HTR-8/SVneo (cell line): ENCODE measurements around the gene PAX7.
A peak's percentile ranks its signal among the peaks of the same experiment; 100 is the strongest.

Source experiments
- DNase-seq: peaks from one replicate; pipeline ENCODE4 v3.0.0; 2011; ENCODE audit warnings: low spot score, mixed read lengths; ENCODE audit not compliant: insufficient read length
- FAIRE-seq: peaks from 2 replicates; lab custom pipeline; 2011; peaks lifted over from hg19 to GRCh38; lab: Jason Lieb, UNC

PAX7 gene

DNA sequence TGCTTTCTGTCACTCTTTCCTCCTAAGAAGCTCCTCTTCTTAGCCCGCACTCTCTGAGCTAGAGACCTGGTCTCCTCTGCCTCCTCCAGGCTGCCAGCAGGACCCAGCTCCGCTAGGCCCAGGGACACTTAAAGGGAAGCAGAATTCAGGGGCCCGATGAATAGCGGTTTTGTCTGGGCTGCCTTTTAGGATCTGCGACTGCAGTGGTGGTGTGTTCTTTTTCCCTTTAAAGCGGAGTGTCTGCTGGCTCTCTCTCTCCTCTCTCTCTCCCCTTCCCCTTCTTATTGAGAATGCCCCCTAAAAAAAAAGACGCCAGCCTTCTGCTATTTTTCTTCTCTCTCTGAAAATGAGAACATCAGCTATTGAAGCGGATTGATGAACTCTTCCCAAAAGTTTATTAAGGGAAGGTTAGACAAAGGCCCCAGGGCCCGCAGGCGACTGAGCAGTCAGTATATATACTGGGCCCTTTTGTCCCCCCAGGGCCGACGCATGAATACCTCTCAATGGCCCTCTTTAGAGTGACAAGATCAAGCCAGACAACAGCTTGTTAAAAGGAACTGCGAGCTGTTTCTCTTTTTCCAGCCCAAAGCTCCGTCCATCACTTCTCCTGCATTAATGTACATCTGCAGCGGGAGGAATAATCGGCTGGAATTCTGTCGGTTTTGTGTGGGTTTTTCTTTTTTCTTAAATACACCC, 27.0 kb downstream of the PAX7 start:
- DNase-seq = no peak

DNA sequence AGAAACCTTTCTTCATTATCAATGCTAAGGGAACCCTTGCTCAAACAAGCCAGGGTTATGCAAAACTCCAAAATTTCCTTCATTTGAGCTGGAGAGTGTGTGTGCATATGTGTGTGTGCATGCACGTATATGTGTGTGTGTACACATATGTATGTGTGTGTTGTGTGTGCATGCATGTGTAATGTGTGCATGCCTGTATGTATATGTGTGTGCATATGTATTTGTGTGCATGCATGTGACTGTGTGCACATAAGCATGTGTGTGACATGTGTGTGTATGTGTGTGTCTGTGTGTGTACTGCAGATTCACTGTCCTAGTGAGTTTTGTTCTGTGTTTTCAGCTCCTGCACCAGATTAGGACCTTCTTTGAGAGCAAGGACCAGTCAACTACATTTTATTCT, 28.2 kb downstream of the PAX7 start:
- no peak for DNase-seq
- FAIRE-seq = peak; percentile 62

More for the DNA sequence above, 27.0 kb downstream of the PAX7 start:
- no peak for FAIRE-seq

DNA sequence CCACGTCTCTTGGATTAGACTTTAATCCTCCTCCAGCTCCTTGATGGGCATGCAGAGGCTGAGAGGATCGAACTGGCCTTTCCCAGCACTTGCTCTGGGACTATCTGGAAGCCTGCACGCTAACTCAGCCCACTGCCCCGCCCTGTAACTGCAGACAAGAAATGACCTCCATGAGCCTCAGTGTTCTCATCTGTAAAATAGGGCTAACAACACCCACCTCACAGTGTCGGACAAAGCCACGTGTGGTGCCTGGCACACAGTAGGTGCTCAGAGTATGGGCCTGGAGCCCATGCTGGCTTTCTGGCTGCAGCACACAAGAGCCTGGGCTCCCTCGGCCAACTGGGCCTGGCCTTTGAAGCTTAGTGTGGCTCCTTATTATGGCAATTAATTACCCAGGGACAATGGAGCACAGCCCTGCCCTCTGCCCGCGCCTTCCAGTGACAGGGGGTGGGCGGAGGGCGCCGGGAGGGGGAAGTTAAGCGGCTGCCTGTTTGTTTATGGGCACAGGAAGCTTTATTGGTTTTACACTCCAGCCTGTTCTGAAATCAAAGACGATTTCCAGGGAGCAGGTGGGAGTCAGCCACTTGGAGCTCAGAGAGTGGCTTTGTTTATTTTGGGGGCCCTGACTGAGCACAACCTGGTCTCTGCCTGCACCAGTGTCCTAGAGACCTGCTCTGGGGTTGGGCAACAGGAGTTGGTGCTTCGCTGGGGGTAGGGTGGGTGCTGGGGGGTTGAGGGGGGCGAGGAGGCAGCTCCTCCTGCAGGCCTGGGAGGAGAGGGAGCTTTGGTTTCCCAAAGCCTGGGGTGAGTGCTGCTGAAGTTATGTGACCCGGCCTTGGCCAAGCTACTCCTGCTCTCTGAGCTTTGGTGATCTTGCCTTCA, 31.0 kb downstream of the PAX7 start:
- FAIRE-seq = no peak
- no peak for DNase-seq

DNA sequence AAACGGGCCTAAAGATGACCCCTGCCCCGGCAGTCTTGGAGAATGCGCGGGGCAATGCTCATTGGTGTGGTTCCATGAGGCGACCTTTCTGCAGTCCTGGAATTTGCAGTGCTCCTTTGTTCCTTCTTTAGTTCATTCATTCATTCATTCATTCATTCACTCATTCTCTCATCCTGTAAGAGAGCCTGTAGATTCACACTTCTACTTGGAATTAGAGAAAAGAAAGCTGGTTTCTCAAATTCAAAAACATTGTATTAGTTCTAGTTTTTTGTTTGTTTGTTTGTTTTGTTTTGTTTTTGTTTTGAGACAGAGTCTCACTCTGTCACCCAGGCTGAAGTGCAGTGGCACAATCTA, 31.6 kb downstream of the PAX7 start:
- FAIRE-seq (no peak), DNase-seq (no peak)

DNA sequence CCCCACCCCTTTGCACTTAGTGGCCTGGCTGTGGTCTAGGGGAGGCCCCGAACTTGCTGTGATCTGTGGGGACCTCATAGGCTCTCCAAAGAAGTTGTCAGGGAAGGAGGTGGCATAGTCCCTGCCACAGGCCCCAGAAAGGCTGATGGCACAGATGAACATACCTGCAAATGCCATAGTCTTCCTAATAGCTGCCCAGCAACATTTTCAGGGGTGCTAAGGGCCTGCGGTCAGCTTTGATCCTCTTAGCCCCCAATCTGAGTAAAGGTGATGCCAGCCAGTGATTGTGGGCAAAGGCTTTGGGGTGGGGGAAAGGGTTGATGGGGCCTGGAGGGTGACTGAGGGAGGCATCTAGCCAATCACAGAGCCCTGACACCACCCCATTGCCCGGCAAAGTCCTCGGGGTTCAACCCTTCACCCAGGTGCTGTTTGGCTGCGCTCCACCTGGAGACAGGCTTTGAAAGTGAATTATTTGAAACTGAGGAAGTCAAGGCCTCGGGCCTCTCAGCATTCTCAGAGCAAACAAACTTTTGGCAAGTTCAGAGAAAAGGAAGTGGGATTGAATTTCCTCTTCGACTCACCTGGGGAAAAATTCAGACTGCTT, 35.8 kb downstream of the PAX7 start:
- DNase-seq (no peak), FAIRE-seq (no peak)

DNA sequence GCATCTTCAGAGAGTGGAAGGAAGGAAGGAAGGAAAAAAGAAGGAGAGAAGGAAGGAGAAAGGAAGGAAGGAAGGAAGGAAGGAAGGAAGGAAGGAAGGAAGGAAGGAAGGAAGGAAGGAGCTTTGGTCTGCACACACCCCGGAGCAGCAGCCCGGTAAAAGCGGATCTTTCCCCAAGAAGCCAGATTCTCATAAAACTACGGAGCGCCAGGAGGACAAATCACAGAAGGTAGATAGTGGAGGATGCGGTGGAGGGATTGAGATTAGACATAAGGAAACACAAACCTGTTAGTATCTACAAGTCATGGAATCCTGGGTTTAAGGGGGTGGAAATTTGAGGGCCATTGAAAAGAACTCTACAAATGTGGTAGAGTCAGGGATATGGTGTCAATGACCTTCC, 36.7 kb downstream of the PAX7 start:
- FAIRE-seq (no peak), DNase-seq (no peak)

DNA sequence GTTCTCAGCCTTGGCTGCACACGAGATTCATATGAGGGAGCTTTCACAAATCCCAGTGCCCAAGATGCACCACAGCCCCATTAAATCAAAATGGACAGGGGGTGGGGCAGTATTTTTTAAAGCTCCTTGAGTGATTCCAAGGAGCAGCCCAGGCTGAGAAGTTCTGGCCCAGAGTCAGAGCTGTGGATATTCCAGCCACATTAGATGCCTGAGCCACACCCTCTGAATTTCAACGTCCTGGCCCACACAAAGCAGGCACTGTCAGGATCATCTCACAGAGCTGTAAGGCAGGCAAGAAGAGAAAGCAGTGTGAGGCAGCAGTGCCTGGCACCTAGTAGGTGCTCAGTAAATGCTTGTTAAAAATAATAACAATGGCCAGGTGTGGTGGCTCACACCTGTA, 37.4 kb downstream of the PAX7 start:
- FAIRE-seq (no peak), DNase-seq (no peak)

DNA sequence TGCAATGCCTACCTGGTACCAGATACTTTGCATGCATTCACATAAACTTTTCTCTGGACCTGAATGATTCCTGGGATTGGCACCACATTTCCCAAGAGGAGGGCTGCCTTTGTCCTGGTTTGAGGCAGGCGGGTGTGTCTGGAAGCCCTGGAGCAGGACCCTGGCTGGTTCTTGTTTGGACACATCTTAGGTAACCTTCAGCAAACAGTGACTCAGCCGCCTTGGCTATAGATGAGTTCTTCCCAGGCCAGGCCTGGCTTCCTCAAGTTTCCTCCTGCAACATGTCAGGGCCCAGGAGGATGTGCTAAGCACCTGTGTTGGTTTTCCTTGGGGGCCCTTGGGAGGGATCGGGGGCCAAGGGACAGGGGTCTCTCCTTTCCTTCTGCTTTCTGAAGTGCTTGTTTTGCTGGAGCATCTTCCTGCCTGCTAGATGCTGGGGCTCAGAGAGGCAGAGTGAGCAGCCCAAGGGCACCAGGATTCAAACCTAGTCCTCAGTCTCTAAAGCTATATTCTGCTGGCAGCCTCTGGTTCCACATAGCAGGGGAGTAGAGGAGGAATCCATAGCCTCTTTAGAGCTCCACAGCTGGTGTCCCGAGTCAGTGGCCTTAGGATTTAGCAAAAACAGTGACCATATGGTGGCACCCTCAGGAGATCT, 38.2 kb downstream of the PAX7 start:
- DNase-seq = no peak

DNA sequence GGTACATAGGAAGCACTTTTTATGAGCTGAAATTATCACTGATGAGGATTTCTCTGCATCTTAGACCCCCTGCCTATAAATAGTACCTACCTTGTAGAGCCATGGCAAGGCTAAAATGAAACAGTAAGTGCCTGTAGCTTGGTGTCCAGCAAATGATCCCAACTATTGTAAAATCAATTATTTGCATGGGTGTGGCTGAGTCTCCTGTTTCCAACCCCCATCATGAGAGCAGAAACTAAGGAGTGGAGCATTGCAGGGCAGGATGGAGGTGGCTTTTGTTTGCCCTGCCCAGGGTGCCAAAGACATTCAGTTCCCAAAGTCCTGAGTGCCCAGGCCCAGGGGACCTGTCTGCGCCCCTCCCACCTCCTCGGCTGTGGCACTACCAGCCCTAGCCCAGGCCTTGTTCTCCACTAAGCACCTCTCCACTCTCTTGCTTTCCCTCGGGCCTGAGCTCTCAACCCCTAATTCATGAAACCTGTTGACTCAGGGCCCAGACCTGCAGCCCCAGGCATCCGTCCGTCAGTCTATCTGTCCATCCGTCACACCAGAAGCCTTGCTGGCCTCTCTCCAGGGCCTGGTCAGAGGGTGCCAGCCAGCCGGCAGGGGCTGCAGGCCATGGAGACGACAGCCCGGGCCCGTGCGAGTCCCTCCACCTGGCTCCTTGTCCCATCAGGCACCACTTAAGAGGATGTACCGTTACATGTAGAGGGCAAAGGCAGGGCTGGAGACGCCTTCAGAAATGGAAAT, 39.6 kb downstream of the PAX7 start:
- FAIRE-seq = no peak

More for the DNA sequence above, 38.2 kb downstream of the PAX7 start:
- FAIRE-seq = no peak

DNA sequence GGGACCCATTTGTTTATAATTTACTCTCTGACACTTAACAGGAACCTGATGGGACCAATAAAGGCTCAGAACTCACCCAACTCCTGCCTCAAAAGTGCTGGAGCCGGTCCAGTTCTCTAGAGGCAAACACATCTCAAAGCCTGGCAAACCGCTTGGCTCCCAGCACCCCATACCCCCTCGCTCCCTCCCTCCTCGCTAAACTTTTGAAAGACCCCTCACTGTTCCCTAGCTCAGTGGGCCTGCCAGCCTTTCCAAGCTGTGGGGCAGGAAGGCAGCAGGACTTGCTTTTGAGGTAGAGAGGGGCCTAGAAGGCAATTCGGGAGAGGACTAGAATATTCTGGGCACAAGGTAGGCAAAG, 40.2 kb downstream of the PAX7 start:
- DNase-seq (no peak), FAIRE-seq (no peak)

More for the DNA sequence above, 39.6 kb downstream of the PAX7 start:
- no peak for DNase-seq

DNA sequence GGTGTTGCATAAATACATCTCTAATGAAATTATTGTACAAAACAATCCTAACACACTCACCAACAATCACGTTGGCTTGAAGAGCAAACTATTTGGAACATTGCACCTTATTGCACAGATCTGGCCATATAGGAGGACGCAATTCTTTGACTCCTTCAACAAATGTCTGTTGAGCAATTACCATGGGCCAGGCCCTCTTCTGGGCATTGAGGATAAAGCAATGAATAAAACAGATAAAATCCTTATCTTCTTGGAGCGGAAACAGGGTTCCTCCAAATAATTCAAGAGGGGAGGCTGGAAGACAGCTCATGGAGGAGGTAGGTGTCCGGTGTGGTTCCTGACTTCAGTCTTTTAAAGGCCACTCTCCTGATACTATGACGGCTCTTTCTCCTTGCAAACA, 43.3 kb downstream of the PAX7 start:
- FAIRE-seq (no peak), DNase-seq (no peak)

DNA sequence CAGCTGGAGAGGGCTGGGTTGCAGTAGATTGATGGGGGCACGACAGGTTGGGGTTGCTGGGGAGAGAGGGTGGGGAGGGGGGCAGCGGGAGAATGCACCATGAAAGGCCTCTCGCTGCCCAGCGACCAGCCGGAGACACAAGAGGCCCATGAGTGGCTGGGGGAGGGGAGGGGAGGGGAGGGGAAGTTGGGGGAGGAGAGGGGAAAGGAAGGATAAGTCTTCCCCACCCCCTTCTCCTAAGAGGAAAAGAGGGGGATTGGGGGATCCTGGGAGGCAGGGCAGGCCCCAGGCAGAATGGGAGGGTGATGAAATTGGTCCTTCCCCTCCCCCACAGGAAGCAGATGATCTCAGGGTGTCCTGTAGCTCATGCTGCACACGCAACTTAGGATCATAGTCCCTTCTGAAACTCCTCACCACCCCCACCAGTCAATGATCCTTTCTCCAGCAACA, 45.7 kb downstream of the PAX7 start:
- FAIRE-seq (no peak), DNase-seq (no peak)

DNA sequence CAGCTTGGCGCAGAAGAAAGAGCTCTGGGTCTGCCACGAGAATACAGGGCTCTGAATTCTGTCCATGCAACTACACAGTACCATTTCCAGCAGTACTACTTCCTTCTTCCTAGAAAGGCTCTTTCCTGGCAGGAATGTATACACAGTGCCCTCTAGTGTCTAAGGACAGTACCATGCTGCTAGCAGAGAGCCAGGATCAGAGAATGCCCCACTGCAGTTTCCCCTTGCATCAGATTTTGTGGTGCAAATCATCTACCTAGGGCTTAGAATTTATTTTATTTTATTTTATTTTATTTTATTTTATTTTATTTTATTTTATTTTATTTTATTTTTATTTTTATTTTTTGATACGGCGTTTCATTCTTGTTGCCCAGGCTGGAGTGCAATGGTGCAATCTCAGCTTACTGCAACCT, 50.8 kb downstream of the PAX7 start:
- FAIRE-seq = no peak

DNA sequence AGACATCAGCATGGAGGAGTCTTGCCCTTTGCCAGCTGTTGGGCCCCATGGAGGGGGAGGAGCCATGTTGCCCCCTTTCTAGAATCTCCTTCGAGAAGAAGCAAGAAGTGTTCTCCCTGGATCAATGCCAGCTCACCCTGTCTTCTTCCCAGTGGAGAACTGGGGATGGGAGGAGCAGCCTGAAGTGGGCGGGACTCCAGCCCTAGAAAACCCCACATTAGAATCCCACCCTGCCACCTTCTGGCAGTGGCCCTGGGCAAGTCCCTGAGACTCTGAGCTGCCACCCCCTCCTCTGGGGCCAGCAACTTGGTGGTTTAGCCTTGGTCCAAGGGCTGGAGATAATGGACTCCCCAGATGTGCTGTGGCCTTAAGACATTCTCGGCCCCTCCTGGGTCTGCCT, 51.7 kb downstream of the PAX7 start:
- DNase-seq = no peak
- FAIRE-seq = no peak

More for the DNA sequence above, 50.8 kb downstream of the PAX7 start:
- no peak for DNase-seq

DNA sequence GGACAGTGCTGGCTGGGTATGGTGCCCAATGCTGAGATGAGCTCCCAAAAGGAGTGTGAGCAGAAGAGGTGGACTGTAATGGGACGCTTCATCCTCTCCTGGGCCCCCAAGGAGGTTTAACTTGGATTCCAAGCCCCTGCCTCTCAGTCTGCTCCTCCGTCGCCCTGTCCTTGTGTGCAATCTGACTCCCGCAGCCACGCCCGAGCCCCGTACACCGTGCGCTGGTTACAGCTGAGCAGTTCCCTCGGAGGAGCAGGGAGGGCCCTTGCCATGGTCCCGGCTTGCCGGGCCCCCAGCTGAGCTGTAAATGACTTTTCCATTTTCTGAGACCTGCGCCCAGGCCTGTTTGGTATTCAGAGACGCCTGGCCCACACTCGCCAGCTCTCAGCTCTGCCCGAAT, 53.7 kb downstream of the PAX7 start:
- FAIRE-seq (no peak), DNase-seq (no peak)

DNA sequence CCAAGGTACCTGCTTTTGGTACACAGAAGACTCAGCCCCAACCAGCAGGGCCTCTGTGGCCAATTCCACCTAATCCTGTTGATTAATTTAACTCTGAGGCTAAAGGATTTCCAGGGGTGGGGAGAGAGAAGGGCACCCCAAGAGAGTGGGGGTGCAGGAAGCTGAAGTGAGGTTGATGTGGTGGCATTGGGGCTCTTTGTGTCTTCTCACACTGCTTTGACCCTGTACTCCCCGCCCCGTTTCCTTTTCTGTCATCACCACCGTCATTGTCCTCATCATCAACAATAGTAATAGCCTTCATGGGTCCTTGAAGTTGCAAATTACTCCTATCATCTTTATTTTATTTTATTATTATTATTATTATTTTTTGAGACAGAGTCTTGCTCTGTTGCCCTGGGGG, 55.9 kb downstream of the PAX7 start:
- no peak for DNase-seq
- no peak for FAIRE-seq

DNA sequence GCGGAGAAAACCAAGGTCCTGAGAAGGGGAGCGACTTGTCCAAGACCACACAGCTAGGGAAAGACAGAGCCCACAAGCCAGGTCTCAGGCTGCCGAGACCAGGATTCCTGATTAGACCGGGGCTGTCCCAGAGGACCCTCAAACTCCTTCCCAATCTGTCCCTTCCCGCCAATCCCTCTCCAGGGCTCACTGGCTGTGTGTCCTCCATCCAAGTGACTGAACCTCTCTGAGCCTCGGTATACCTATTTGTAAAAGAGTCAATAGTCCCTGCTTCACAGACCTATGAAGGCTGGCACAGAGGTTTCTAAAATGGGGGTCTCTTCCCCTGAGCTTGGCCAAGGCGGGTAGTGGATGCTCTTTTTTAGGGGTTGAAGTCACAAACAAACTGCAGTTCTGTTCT, 56.6 kb downstream of the PAX7 start:
- no peak for FAIRE-seq
- DNase-seq = no peak

DNA sequence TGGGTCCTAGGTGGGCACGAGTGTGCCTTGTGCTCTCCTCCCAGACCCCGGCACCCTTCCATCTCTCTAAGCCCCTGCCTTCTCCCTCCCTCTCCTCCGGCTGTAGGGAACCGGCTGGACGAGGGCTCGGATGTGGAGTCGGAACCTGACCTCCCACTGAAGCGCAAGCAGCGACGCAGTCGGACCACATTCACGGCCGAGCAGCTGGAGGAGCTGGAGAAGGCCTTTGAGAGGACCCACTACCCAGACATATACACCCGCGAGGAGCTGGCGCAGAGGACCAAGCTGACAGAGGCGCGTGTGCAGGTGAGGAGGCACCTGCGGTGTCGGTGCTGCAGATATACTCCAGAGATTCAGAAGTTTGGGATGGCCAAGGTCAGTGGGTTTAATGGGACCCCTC, 61.0 kb downstream of the PAX7 start:
- no peak for DNase-seq

DNA sequence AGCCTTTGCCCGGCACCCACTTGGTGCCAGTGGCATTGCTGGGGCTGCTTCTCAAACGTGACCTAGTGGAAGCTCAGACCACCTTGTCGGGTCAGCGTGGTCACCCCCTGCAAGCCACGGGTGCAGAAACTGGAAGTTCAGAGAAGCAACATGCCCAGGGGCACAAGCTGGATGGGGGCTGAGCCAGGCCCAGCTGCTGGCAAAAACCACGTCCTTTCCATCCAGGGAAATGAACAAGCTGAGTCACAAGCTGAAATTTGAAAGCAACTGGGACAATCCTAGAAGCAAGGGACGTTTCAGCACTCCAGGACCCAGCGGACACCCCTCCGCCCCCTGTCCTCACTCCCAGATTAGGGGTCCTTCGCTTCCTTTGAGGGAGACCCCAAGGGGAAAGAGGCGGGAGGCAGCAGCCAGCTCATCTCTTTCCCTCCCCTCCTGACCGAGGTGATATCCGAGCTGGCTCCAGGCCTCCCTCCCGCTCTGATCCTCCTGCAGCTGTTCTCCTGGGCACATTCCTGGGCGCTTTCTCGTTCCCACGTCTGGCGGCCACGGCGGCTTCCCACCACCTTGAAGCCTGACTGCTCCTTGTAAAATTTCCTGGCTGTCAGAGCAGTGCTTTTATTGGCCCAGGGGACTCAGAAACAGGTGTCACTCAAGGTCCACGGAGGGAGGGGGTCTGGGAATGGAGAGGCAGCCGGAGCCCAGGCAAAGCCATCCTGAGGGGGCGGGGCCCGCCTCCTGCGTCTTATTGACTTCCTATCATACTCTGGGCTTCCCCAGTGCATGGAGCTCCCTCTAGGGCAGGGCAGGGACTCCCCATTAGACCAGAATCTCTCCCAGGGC, 62.8 kb downstream of the PAX7 start:
- FAIRE-seq (no peak), DNase-seq (no peak)

More for the DNA sequence above, 61.0 kb downstream of the PAX7 start:
- FAIRE-seq = no peak
